Spleen (tissue), 11 donors: ENCODE measurements around the gene TECPR1. TPM values are rescaled to one million over a fixed set of nuclear protein-coding genes. Genes with fewer than 3 reads are reported as not detected.
A peak's percentile ranks its signal among the peaks of the same experiment; 100 is the strongest.

Experiments
- DNase-seq: peaks from one replicate; pipeline ENCODE4 v3.0.0-alpha.2; 2020
- H3K27ac ChIP-seq, 8 donors: fragments of 200-600 bp; sonication (generic) in 7 of 8; 1 replicate in 4 of 8; 2 replicates in 4 of 8; pipeline versions ENCODE4 v1.5.0 to v1.8.0; 2016 to 2021; ENCODE audit warnings: inconsistent platforms in 4 of 8, mild to moderate bottlenecking in 4 of 8, moderate library complexity in 1 of 8
- H3K27me3 ChIP-seq, 7 donors: fragments of 200-600 bp; sonication (generic) in 6 of 7; replicated peaks in 1 of 7; 1 replicate in 4 of 7; 2 replicates in 3 of 7; pipeline versions ENCODE4 v1.5.0 to v1.8.0; 2016 to 2021; ENCODE audit warnings: inconsistent platforms in 3 of 7, mild to moderate bottlenecking in 1 of 7
- H3K36me3 ChIP-seq, 6 donors: fragments of 200-600 bp; sonication (generic) in 5 of 6; 1 replicate in 4 of 6; 2 replicates in 2 of 6; pipeline versions ENCODE4 v1.5.0 to v1.8.0; 2016 to 2021; ENCODE audit warnings: inconsistent platforms in 2 of 6
- H3K4me1 ChIP-seq, 6 donors: fragments of 200-600 bp; sonication (generic) in 5 of 6; 1 replicate in 3 of 6; 2 replicates in 3 of 6; pipeline versions ENCODE4 v1.5.0 to v1.8.0; 2016 to 2021; ENCODE audit warnings: inconsistent platforms in 3 of 6
- H3K4me3 ChIP-seq, 8 donors: fragments of 200-600 bp; sonication (generic) in 7 of 8; 1 replicate in 4 of 8; 2 replicates in 4 of 8; pipeline versions ENCODE4 v1.5.0 to v1.8.0; 2016 to 2021; ENCODE audit warnings: inconsistent platforms in 4 of 8, mild to moderate bottlenecking in 4 of 8, moderate library complexity in 2 of 8
- H3K9me3 ChIP-seq, 8 donors: fragments of 200-600 bp; sonication (generic) in 7 of 8; 1 replicate in 4 of 8; 2 replicates in 4 of 8; pipeline versions ENCODE4 v1.5.0 to v1.8.0; 2016 to 2021; ENCODE audit warnings: inconsistent platforms in 4 of 8
- POLR2A ChIP-seq, 3 donors: fragments of 450-650 bp; IDR thresholded peaks; one replicate each; pipeline ENCODE4 v1.5.1; 2017; ENCODE audit warnings: antibody characterized with exemption in 3 of 3, mild to moderate bottlenecking in 1 of 3
- POLR2AphosphoS5 ChIP-seq, 3 donors: sonication (generic); formaldehyde crosslinking; IDR thresholded peaks; one replicate each; pipeline ENCODE4 v1.5.1; 2017; ENCODE audit warnings: antibody characterized with exemption in 3 of 3
- WGBS, 5 donors: extraction: QIAGEN DNeasy Blood & Tissue Kit in 3 of 5; methylation state at CpG; one replicate each; pipeline versions ENCODE4 v1.1.5 to v1.1.7; 2013 to 2018; 5-methylcytosine and 5-hydroxymethylcytosine counted together
- intact Hi-C: fragments of 100-400 bp; cut with DNase I; formaldehyde crosslinking; loops from one replicate; pipeline ENCODE4 v1.15.0; 2023; ENCODE audit warnings: low total_unique reads
- polyA plus RNA-seq, 3 donors: library from polyadenylated mRNA; stranded (reverse); fragments of 200-250 nt; gene quantifications; one replicate each; pipeline ENCODE4 v1.2.1, GENCODE V29; 2013
- total RNA-seq, 7 donors: library from RNA; depleted of rRNA in 3 of 7; stranded (reverse); fragments of >200 nt in 3 of 7; fragmentation: NEBNext Ultra II Directional in 4 of 7; extraction: Animal tissue kit (Norgen Biotek cat#: 25700) in 4 of 7; gene quantifications; one replicate each; pipeline versions ENCODE4 v1.1.0 to v1.2.1, GENCODE V29; 2016 to 2021
- TF ChIP-seq, protein P1 (sequence below), 11 experiments: fragments of 200-600 bp in 7 of 11; fragments of 450-650 bp in 4 of 11; sonication (generic) in 4 of 11; IDR thresholded peaks in 8 of 11; conservative IDR thresholded peaks in 3 of 11; 1 replicate in 7 of 11; 2 replicates in 4 of 11; pipeline versions ENCODE4 v1.4.0 to v1.8.0; 2016 to 2021; ENCODE audit warnings: antibody characterized with exemption in 11 of 11, inconsistent platforms in 4 of 11, mild to moderate bottlenecking in 1 of 11
- donor health status: healthy with polysubstance abuse.
- donor health status: DM: no; HTN: no; CAD: no; lungs with moderate emphysema.
- donor health status: DM: no; HTN: no; CAD: no.
- donor health status: Bipolar disorder and iron deficiency.
- donor health status: healthy.
- donor health status: DM: no; HTN: no; CAD: no.
- donor health status: DM: yes; HTN: yes; CAD: no.

TECPR1 gene
- total and polyA plus RNA-seq, 10 donors, result 8.4 to 86.4 (median 40.1) TPM

DNA sequence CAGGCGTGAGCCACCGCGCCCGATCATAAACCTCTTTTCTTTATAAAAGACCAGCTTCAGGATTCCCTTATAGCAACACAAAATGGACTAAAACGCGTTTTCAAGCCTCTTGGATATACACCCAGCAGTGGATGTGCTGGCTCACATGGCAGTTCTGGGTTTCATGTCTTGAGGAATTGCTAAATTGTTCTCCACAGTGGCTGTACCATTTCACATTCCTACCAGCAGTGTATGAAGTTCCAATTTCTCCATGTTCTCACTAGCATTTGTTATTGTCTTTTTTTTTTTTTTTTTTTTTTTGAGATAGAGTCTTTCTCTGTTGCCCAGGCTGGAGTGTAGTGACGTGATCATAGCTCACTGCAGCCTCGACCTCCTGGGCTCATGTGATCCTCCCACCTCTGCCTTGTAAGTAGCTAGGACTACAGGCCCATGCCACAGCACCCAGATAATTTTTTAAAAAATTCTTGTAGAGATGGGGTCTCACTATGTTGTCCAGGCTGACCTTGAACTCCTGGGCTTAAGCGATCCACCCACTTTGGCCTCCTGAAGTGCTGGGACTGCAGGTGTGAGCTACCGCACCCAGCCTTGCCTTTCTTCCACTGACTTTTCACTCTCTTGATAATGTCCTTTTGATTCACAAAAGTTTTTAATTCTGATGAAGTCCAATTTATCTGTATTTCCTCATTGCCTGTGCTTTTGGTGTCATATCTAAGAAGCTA is 17.4 kb downstream of the TECPR1 start:
- no peaks in the 10 kb centered on the region for H3K27me3 ChIP-seq
- no peak for DNase-seq
- H3K36me3 ChIP-seq, result peaks cover 0 to 98% (median 75%) of the 10 kb centered on the region in 6 donors
- H3K4me1 ChIP-seq, result peaks cover 0 to 1% (median 0%) of the 10 kb centered on the region in 6 donors
- no peak for TF ChIP-seq POLR2AphosphoS5 (IDR thresholded peaks at IDR 0.05)
- TF ChIP-seq POLR2A (IDR thresholded peaks at IDR 0.05), result no peak
- TF ChIP-seq, protein P1, sequence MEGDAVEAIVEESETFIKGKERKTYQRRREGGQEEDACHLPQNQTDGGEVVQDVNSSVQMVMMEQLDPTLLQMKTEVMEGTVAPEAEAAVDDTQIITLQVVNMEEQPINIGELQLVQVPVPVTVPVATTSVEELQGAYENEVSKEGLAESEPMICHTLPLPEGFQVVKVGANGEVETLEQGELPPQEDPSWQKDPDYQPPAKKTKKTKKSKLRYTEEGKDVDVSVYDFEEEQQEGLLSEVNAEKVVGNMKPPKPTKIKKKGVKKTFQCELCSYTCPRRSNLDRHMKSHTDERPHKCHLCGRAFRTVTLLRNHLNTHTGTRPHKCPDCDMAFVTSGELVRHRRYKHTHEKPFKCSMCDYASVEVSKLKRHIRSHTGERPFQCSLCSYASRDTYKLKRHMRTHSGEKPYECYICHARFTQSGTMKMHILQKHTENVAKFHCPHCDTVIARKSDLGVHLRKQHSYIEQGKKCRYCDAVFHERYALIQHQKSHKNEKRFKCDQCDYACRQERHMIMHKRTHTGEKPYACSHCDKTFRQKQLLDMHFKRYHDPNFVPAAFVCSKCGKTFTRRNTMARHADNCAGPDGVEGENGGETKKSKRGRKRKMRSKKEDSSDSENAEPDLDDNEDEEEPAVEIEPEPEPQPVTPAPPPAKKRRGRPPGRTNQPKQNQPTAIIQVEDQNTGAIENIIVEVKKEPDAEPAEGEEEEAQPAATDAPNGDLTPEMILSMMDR (IDR thresholded peaks at IDR 0.05 in 8 of 11, conservative IDR thresholded peaks at IDR 0.05 in 3 of 11), result no peak
- intact Hi-C loops, result loop anchor here (10.0 kb wide), 1 partner anchor 210 kb away; no protein-coding TSS in a partner anchor
- WGBS, 5 donors, result 94 to 98% (median 98%) methylated on average over 10 of the region's 10 CpGs
- H3K4me3 ChIP-seq, result no peak overlapping the region
- H3K9me3 ChIP-seq, result no peaks in the 10 kb centered on the region
- no peak overlapping the region for H3K27ac ChIP-seq

DNA sequence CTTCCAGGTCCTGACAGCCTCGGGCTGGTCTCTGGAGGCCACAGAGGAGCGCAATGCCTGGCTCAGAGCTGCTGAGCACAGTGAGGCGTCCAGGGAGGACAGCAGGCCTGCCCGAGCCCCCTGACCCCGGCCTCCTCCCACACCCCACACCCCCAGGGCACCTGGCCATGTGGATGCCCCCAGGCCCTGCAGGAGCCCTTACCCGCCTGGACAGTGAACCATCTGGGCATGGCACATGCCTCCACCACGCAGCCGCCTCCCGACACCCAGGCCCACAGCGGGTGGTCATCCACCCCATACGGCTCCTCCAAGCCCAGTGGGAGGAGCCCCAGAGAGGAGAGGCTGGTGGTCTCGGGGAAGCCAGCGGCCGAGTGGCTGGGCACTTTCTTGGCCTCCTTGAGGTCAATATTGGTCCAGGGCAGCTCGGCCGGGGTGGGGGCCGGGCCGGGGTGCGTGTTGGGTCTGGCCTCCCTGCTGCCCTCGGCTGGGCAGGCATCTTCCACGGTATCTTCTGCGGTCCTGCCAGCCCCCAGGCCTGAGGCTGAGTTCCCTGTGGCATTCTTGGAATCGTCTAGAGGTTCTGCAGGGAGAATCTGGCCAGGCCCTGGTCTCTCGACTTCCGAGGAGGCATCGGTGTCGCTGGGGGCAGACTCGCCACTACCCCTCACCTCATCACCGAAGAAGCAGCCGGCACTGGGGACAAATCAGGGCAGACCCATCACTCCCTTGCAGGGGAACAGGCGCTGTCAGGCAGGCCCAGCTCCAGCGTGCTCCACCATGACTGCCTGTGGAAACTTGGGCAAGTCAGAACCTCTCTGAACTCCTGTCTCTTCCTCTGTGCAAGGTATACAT is 18.6 kb downstream of the TECPR1 start:
- TF ChIP-seq, protein P1 (IDR thresholded peaks at IDR 0.05 in 8 of 11, conservative IDR thresholded peaks at IDR 0.05 in 3 of 11), result no peak
- no peak for TF ChIP-seq POLR2A (IDR thresholded peaks at IDR 0.05)
- TF ChIP-seq POLR2AphosphoS5 (IDR thresholded peaks at IDR 0.05), result peak in 1 of 3 donors; percentile 5
- Histone ChIP-seq H3K9me3 (no peaks in the 10 kb centered on the region), H3K4me3 (no peak overlapping the region), H3K4me1 (peaks cover 0 to 11% (median 0%) of the 10 kb centered on the region in 6 donors), H3K27me3 (no peaks in the 10 kb centered on the region), H3K27ac (no peak overlapping the region), H3K36me3 (peaks cover 0 to 98% (median 69%) of the 10 kb centered on the region in 6 donors)
- no peak for DNase-seq
- intact Hi-C loops, result loop anchor here (10.0 kb wide), 1 partner anchor 209 kb away; no protein-coding TSS in a partner anchor
- WGBS, 5 donors, result 89 to 96% (median 94%) methylated on average over 8 to 32 of the region's 32 CpGs

DNA sequence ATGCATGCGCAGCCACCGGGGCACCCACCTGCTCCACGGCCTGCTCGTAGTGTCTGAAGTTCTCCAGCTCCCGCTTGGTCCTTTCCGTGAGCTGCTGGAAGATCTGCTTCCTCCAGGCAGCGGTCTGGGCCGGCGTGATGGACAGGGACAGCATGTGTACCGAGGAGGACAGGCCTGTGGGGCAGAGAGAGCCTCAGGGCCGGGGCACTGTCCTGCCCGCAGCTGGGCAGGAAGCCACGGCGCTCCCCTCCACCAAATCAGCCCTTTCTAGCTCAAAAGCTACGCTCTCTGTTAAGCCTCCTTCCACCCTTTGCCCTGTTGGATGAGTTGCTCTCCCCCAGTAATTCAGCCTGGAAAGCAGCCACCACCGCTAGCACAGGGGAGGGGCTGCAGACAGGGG is 19.2 kb downstream of the TECPR1 start:
- intact Hi-C loops, result loop anchor here (10.0 kb wide), 1 partner anchor 208 kb away; no protein-coding TSS in a partner anchor
- Histone ChIP-seq H3K4me3 (no peak overlapping the region), H3K36me3 (peaks cover 0 to 98% (median 67%) of the 10 kb centered on the region in 6 donors), H3K4me1 (peaks cover 0 to 11% (median 0%) of the 10 kb centered on the region in 6 donors), H3K27ac (no peak overlapping the region), H3K27me3 (no peaks in the 10 kb centered on the region), H3K9me3 (no peaks in the 10 kb centered on the region)
- no peak for TF ChIP-seq POLR2A (IDR thresholded peaks at IDR 0.05)
- TF ChIP-seq POLR2AphosphoS5 (IDR thresholded peaks at IDR 0.05), result no peak
- no peak for DNase-seq
- WGBS, 5 donors, result 88 to 97% (median 93%) methylated on average over 15 to 16 of the region's 16 CpGs

DNA sequence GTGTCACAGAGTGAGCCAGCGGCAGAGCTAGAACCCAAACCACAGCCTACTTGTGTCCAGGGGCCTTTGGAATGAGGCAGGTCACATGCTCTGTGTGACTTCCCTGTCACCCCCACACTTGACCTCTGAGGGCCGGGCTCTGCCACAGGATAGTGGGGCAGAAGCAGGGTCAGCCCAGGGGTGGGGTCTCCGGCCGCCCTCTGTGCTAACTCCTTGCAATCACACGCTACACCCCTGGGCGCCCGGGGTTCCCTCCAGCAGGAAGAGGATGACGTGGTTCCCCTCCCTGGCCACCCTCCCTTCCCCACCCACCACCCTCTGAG is 19.8 kb downstream of the TECPR1 start:
- no peak for DNase-seq
- peaks cover 0 to 98% (median 68%) of the 10 kb centered on the region in 6 donors for H3K36me3 ChIP-seq
- no peak for TF ChIP-seq POLR2AphosphoS5 (IDR thresholded peaks at IDR 0.05)
- TF ChIP-seq, protein P1 (IDR thresholded peaks at IDR 0.05 in 8 of 11, conservative IDR thresholded peaks at IDR 0.05 in 3 of 11), result no peak
- no peak for TF ChIP-seq POLR2A (IDR thresholded peaks at IDR 0.05)
- H3K27ac ChIP-seq, result no peak overlapping the region
- whole genome bisulfite sequencing, 5 donors, result 80 to 90% (median 86%) methylated on average over 8 of the region's 8 CpGs; no CpG with 5 or more reads in 1 of the 5 donors
- H3K27me3 ChIP-seq, result no peaks in the 10 kb centered on the region
- no peaks in the 10 kb centered on the region for H3K9me3 ChIP-seq
- no peak overlapping the region for H3K4me3 ChIP-seq
- peaks cover 0 to 11% (median 0%) of the 10 kb centered on the region in 6 donors for H3K4me1 ChIP-seq
- intact Hi-C loops, result loop anchor here (10.0 kb wide), 1 partner anchor 207 kb away; no protein-coding TSS in a partner anchor
